HG03378 (cell line): Measurements from ENCODE around the gene MYO6.

ENCODE experiments used
- ATAC-seq: cut with Tn5 transposase; IDR thresholded peaks from one replicate; pipeline ENCODE4 v1.9.1; 2021; ENCODE audit warnings: mild to moderate bottlenecking, moderate library complexity; ENCODE audit not compliant: unreplicated experiment

MYO6 gene

DNA sequence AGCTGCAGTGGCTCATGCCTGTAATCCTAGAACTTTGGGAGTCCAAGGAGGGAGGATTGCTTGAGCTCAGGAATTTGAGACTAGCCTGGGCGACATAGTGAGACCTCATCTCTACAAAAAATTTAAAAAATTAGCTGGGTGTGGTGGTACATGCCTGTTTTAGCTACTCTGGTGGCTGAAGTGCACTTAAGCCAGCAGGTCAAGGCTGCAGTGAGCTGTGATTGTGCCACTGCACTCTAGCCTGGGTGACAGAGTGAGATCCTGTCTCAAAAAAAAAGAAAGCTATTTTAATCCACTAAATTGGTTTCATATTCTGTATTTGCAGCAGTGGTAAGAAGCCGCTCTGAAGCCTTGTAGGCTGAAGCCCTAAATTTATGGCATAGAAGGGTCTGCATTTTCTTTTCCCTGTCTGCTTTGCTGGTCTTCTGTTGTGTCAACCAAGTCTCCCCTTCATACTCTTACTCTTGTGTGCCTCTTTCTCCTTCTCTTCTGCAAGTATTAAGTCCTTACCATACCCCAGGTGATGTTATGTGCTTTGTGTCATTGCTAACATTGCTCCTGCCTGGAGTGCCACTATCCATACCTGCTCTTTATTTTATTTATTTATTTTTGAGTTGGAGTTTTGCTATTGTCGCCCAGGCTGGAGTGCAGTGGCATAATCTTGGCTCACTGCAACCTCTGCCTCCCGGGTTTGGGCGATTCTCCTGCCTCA, 70.9 kb downstream of the MYO6 start:
- no peak for ATAC-seq

DNA sequence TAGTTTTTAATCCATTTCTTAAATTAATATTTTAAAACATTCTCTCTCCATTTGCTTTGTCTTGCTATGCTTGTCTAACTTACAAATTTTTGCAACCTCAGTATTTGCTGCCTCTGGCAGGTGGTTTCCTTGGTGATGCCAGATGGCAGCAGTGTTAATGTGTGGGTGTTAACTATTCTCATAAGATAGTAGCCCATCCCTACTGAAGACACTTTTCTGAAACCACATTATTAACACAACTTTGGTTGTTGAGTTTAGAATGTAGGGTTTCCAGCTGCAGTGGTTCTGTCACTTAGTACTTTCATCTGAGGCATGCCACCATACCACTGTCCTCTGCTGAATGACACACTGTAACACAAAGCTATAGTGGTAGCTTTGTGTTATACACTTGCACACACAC, 75.1 kb downstream of the MYO6 start:
- ATAC-seq, result peak; percentile 88

DNA sequence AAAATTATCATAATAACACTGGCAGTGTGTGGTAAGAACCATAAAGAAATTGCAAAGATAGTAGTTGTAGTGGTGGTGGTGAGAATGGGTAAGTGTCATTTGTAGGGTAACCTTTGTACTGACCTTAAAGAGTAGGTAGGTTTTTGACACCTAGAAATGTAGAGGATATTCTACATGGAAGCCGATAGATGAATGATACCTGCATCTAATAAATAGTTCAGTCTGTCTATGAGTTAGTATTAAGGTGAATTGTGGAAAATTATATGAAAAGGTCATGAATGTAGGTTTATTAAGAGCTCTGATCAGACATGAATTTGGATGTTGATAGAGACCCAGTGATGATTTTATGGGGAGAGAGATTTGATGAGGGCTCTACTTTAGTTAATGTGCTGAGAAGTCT, 78.1 kb downstream of the MYO6 start:
- no peak for ATAC-seq

DNA sequence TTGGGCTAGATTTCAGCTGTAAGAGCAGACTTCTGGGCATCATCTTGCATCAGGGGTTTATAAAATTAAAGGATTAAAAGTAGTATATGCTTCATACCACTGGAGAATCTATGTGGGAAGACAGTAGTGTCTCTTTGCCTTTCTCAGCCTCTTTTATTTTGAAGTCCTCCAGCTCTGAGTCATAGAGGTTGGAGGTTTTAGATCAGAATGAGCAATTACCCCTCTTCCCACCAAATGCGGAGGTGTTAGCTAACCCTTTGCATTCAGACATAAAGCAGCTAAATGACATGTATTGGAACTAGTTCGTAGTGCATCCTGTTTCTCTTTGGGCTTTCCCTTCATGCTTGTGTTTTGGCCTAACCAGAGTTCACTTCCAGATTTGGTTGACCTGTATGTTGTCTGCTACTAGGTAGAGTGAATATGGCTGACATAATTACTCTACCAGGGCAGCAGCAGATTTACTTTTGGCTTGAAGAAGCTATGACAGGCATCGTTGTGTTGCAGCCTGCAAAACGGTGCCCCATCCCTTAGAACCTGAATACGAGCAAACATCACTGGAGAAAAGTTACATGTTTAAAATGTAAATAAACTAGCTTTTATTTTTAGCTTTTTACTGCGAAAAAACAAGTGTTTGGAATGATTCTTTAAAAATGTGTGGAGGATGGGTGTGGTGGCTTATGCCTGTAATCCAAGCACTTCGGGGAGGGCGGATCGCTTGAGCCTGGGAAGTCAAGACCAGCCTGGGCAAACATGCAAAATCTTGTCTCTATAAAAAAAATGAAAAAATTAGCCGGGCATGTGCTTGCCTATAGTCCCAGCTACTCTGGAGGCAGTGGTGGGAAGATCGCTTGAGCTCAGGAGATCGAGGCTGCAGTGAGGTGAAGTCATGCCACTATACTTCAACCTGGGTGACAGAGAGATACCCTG, 82.2 kb downstream of the MYO6 start:
- ATAC-seq, result peak; percentile 78

DNA sequence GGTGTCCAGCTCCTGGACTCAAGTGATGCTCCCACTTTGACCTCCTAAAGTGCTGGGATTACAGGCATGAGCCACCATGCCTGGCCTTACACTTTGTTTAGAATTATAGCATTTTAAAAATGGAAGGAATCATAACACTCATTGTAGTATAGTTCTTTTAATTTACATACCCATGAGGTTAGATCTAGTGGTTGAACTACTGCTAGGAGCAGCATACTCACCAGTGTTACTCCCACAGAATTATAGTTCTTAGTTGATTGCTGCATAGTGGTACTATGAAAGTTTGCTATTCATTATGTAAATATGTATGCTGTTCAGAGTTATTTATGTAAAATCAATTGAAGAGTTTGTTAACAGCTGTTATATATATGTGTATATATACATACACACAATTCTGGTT, 85.4 kb downstream of the MYO6 start:
- ATAC-seq, result no peak

DNA sequence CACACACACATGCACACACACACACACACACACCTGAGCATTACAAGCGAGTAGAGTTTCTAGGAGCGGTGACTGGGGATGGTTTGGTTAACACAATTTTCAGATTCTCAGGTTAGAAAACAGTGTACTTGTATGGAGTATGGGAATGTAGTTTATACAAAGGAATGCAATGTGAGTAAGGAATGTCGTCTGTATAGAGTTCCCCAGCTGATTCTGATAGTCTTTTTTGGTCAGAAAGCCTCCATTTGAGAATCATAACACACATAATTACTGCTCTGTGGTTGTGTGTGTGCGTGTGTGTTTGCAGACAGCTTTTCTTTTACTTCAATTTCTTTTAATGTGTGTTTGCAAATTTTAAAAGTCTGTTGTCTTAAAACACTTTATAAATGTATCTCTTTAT, 93.2 kb downstream of the MYO6 start:
- ATAC-seq, result no peak

DNA sequence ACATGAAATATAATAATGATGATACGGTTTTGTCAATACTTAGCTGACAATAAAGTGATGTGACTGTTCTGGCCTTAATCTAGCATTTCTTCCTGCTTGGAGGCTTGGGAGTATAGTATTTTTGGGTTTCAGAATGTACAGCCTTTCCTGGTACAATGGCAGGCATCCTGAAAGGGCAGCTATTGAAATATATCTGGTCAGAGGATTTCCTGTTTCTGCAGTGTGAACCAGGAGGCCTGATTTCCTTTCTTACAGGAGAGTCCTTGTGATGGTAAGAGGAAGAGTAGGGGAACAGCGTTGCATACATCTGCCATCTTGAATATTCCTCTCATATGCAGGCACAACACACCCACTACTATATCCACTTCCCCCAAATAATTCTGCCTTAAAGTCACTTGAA, 93.7 kb downstream of the MYO6 start:
- ATAC-seq, result no peak

DNA sequence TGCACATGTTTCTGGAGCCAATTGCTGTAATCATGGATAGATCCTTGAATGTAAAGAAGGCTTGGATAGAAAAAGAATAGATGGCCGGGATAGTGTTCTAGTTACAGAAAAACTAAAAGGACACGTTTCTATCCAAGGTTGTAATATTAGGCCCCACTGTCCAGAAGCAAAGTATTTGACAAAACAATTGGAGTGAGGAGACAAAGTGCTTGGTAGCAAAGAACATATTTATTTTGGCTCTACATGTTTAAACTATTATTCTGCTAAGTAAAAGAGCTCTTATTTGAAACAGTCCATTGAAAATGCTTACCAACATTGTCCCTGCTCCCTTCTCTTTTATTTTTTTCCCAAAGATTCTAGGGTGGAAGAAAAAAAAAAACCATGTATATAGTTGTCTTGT, 94.4 kb downstream of the MYO6 start:
- no peak for ATAC-seq

DNA sequence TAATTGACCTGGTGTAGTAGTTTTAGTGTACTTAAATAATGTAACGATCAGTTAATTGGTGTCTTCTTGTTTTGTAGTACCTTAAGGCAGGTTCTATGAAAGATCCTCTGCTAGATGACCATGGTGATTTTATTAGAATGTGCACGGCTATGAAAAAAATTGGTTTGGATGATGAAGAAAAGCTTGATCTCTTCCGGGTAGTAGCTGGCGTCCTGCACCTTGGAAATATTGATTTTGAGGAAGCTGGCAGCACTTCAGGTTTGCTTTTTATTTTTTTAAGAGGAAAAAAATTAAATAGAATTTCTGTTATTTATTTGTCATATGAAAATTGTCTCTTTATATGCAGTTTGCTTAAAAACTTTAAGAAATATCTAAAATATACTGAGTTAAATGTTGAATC, 99.2 kb downstream of the MYO6 start:
- ATAC-seq, result no peak

DNA sequence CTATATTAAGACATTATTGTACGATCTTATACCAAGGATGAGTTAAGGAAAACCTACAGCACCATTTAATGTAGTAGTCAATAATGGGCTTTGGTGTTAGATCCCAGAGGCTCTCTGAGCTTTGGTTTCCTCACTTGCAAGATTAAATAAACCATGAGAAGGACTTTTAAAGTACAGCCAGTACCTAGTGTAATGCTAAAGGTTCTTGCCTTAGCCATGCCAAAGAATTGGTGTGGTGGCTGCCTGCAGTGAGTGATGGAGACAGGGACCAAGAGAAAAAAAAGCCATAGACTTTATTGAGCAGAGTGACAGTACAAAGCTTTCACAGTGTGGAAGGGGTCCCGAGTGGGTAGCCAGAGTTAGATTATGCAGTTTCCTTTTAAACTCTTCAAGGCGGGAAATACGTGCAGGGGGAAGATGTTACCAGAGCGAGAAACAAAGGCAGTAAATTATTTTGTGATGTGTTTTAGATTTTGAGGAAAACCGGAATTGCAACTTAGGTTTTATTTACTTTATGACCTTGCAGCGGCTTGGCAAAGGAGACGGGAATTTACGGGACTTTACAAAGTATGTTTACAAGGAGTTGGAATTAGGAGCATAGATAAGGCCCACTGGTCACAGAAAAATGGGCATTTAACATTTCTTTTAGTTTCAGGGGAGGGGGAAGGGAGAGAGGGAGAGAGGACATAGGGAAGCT, 100.4 kb downstream of the MYO6 start:
- no peak for ATAC-seq

DNA sequence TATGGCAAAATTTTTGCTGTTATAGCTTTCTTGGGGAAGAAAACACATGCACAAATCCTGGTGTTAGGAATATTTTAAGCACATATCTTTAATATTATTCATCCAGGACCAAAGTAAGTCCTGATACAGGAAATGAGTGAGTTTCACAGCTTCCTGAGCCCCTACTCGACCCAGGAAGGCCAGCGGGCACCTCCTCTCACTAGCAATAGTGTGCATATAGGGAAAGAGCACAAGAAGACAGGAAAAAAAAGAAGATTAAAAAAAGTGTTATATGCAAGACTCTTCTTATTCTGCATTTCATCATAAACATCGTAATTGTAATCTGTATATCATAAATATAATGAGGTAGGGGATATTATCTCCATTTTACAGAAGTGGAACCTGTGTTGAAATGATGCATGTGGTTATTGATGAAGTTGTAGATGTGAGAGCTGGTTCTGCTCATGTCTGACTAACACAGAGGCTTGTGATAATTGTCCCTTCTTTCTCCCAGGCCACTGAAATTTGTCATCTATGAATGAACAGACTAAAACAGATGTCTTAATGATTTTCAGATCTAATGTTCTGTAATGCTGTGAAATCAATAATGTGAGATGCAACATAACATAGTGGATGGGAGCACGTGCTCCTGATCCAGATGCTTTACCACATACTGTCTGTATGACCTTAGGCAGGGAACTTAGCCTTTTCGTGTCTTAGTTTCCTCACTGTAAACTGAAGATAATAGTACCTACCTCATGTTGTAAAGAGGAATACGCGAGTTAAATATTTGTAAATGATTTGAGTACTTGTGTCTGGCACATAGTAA, 101.2 kb downstream of the MYO6 start:
- no peak for ATAC-seq

DNA sequence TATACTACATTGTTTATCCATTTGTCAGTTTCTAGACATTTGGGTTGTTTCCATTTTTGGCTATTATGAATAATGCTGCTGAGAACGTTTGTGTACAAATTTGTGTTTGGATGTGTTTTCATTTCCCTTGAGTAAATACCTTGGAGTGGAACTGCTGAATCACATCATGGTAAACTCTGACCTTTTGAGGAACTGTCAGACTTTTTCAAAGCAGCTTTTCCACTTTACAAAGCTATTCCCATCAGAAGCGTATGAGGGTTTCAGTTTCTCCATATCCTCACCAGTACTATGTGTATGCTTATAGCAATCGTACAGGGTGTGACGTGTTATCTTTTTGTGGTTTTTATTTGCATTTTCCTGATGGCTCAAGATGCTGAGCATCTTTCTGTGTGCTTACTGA, 103.7 kb downstream of the MYO6 start:
- peak; percentile 49 for ATAC-seq

DNA sequence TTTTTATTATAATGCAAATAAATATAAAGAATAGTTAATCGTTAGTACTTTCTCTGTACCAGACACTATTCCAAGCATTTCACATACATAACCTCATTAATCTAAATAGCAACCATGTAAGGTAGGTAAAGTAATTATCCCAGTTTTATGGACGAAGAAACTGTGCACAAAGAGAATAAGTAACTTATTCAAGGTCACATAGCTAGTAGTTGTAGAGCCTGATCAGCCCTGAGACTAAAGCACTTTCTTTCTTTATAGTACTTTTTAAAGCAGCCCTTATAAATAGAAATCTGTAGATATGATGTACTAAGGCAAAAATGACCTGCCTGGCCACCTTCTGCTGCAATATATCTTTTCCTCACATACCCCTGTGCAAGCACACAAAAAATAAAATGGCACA, 104.8 kb downstream of the MYO6 start:
- ATAC-seq, result no peak

DNA sequence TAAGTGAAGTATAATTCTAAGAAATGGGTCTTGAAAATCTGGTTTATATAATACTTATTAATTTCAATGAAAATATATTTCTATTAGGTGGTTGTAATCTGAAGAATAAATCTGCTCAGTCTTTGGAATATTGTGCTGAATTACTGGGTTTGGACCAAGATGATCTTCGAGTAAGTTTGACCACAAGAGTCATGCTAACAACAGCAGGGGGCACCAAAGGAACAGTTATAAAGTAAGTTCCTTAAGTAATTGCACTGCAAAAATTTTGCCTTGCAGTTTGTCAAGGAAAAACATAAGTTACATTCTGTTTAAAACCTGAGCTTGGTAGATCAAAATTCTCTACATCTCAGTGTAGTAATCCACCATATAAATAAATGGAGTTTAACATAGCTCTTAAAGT, 106.0 kb downstream of the MYO6 start:
- no peak for ATAC-seq

DNA sequence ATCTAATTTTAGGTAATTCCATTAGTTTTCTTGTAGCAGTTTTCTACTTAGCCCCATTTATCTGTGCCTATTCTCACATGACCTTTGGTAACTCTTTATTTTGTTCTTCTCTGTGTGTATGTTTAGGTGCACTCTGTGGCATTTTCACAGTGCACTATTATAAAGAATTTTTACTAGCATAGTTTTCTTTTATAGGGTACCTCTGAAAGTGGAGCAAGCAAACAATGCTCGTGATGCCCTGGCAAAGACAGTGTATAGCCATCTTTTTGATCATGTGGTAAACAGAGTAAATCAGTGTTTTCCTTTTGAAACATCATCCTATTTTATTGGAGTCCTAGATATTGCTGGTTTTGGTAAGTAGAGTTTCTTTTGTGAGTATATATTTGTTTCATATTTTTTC, 107.9 kb downstream of the MYO6 start:
- ATAC-seq, result no peak

DNA sequence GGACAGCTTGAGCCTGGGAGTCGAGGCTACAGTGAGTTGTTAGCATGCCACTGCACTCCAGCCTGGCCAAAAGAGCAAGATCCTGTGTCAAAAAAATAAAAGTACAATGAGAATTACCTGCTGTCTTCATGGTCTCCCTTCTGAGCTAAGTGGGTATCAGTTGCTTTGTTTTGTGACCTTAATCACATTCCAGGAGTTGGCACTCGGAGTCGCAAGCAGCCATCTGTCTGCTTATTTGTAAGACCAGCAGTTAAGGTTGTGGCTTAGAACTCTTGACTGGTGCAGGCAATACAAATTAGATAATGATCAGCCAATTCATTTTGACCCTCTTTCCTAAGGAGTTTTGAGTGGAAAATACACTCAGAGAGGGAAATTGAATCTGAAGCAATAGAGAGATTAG, 114.0 kb downstream of the MYO6 start:
- ATAC-seq, result no peak

DNA sequence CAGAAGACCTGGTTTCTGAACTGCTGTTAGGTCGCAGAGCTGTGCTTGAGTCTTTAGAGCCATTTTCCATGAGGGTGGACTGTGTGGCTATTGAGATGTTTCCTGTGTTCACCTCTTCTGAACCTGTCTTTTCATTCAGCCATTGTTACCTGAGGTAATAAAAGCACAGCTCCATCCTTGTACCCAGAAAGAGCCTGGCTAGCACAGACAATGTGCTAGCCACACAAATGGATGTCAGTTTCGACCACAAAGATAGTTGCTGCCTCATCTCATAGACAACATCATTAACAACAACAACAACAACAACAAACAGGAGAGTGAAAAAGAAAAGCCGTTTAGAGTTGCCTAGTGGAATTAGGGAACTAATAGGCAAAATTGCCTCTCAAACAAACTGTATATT, 114.7 kb downstream of the MYO6 start:
- no peak for ATAC-seq

DNA sequence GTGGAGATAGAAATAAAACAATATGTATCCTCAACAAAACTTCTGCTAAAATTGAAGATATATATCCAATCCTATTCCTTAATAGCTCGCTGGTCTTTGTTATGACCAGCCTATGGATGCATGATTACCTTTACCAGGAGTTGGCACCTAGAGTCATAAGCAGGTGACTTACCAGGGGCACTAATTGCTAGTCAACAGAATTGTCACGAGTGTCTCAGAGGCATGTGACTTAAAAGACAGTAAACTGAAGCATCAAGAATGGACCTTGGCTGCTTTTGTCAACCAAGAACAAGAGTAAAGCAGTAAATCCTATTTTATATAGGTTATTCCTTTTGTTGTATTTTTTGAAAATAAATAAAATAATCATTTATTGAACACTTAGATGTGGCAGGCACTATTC, 115.4 kb downstream of the MYO6 start:
- no peak for ATAC-seq

DNA sequence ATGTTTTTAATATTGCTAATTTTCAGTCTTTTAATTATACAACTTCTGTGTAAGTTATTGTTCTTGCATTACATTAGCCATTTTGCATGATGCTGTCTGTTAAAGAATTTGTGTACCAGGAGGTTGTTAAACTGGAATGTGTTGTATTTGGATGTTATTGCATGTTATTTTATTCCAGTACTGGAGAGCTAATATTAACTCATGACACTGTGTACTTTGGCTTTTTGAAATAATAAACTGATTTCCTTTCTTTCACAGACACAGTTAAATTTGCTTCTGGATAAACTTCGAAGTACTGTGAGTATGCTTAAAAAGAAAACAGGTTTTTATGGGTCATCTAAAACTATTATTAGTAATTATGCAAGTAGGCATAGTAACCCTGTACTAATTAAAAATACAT, 121.3 kb downstream of the MYO6 start:
- no peak for ATAC-seq

DNA sequence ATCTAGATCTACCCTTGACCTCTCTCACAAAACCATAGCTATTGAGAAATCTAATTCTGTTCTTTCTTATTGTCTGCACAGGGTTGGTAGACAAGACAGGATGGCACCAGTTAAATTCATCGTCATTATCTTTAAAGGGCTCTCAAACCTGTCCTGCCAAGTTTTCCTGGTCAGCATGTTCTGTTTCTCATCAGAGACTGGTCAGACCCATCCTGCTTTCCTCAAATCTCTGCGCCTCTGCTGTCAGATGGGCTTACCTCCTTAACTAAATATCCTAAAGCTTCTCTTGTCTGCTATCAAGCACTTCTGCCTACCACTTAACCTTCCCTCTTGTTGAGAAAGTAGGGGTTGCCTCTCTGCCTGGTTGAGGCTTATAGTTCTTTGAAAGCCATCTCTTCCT, 125.2 kb downstream of the MYO6 start:
- no peak for ATAC-seq

DNA sequence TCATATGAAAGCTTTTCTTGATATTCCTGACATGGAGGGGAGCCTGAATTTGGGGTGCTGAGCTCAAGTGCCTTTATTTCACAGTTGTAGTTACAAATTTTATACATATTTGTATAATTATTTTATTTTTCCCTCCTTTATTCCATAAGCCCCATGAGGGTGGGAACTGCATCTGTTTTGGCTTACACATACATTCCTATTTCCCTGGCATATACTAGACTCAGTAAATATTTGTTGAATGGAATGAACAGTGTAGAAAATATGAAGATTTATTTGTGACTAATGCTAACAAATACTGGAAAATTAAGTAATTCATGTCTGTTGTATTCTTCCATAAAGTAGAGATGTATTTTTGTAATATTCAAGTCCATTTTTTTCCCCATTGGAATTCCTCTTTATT, 127.1 kb downstream of the MYO6 start:
- ATAC-seq, result no peak
